Ishikawa (cell line): ENCODE results near the gene PLCL2.

Source experiments
- CEBPB ChIP-seq: IDR thresholded peaks from 2 replicates; pipeline ENCODE4 v1.6.1; 2012
- CREB1 ChIP-seq: IDR thresholded peaks from 2 replicates; pipeline ENCODE4 v1.6.1; 2012; ENCODE audit warnings: low read depth
- EGR1 ChIP-seq: IDR thresholded peaks from 2 replicates; pipeline ENCODE4 v1.6.1; 2012
- EP300 ChIP-seq: IDR thresholded peaks from 2 replicates; pipeline ENCODE4 v1.6.1; 2012; ENCODE audit warnings: borderline replicate concordance
- FOXM1 ChIP-seq: IDR thresholded peaks from 2 replicates; pipeline ENCODE4 v1.6.1; 2012; ENCODE audit warnings: low read depth, borderline replicate concordance
- NFIC ChIP-seq: IDR thresholded peaks from 2 replicates; pipeline ENCODE4 v1.6.1; 2012
- RAD21 ChIP-seq: IDR thresholded peaks from 2 replicates; pipeline ENCODE4 v1.6.1; 2012; ENCODE audit warnings: low read depth
- TAF1 ChIP-seq: IDR thresholded peaks from 2 replicates; pipeline ENCODE4 v1.6.1; 2012; ENCODE audit warnings: low read depth, mild to moderate bottlenecking
- TCF12 ChIP-seq: IDR thresholded peaks from 2 replicates; pipeline ENCODE4 v1.6.1; 2012; ENCODE audit warnings: low read depth
- TEAD4 ChIP-seq: IDR thresholded peaks from 2 replicates; pipeline ENCODE4 v1.6.1; 2012
- YY1 ChIP-seq: IDR thresholded peaks from 2 replicates; pipeline ENCODE4 v1.6.1; 2012; ENCODE audit warnings: low read depth
- ZBTB7A ChIP-seq: IDR thresholded peaks from 2 replicates; pipeline ENCODE4 v1.6.1; 2012; ENCODE audit warnings: low read depth
- TF ChIP-seq, protein P1 (sequence below): IDR thresholded peaks from 2 replicates; pipeline ENCODE4 v1.6.1; 2012
- TF ChIP-seq, protein P2 (sequence below): IDR thresholded peaks from 2 replicates; pipeline ENCODE4 v1.6.1; 2012
- TF ChIP-seq, protein P3 (sequence below): IDR thresholded peaks from 2 replicates; pipeline ENCODE4 v1.6.1; 2012; ENCODE audit warnings: low read depth, mild to moderate bottlenecking

Gene PLCL2

GRCh38 chr3:16875876-16876550 lies 8.7 kb upstream of the PLCL2 start:
- no peak for TF ChIP-seq TAF1
- TF ChIP-seq YY1, result no peak
- no peak for TF ChIP-seq EGR1
- no peak for TF ChIP-seq CEBPB
- TF ChIP-seq, protein P1, sequence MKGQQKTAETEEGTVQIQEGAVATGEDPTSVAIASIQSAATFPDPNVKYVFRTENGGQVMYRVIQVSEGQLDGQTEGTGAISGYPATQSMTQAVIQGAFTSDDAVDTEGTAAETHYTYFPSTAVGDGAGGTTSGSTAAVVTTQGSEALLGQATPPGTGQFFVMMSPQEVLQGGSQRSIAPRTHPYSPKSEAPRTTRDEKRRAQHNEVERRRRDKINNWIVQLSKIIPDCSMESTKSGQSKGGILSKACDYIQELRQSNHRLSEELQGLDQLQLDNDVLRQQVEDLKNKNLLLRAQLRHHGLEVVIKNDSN, result no peak
- no peak for TF ChIP-seq NFIC
- no peak for TF ChIP-seq TEAD4

DNA sequence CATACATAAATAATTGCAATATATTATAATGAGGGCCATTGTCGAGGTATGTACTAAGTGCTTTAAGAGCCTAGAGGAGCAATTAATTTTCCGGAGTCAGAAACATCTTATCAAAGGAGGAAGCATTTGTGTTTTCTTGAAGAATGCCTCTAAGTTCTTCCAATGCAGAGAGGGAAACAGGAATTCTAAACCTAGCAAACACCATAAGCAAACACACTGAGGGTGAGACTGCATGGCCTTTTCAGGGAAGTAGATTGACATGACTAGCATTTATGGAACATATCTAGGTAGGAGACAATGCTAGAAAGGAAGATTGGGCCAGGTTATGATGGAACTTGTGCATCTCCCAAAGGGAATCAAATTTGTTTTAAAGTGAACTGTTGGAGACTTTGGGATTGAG lies 7.2 kb upstream of the PLCL2 start:
- TF ChIP-seq TEAD4, result no peak
- TF ChIP-seq CEBPB, result no peak
- TF ChIP-seq RAD21, result no peak
- no peak for TF ChIP-seq EP300
- TF ChIP-seq NFIC, result no peak
- TF ChIP-seq, protein P2, sequence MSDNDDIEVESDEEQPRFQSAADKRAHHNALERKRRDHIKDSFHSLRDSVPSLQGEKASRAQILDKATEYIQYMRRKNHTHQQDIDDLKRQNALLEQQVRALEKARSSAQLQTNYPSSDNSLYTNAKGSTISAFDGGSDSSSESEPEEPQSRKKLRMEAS, result no peak
- TF ChIP-seq, protein P1, result no peak
- no peak for TF ChIP-seq YY1

- TF ChIP-seq, protein P1, result no peak
- TF ChIP-seq CEBPB (no peak), TEAD4 (no peak), FOXM1 (no peak), ZBTB7A (no peak), YY1 (no peak), TCF12 (no peak), RAD21 (no peak), EGR1 (no peak), EP300 (no peak), CREB1 (no peak), NFIC (no peak), TAF1 (no peak)
- TF ChIP-seq, protein P2, result no peak
- TF ChIP-seq, protein P3, sequence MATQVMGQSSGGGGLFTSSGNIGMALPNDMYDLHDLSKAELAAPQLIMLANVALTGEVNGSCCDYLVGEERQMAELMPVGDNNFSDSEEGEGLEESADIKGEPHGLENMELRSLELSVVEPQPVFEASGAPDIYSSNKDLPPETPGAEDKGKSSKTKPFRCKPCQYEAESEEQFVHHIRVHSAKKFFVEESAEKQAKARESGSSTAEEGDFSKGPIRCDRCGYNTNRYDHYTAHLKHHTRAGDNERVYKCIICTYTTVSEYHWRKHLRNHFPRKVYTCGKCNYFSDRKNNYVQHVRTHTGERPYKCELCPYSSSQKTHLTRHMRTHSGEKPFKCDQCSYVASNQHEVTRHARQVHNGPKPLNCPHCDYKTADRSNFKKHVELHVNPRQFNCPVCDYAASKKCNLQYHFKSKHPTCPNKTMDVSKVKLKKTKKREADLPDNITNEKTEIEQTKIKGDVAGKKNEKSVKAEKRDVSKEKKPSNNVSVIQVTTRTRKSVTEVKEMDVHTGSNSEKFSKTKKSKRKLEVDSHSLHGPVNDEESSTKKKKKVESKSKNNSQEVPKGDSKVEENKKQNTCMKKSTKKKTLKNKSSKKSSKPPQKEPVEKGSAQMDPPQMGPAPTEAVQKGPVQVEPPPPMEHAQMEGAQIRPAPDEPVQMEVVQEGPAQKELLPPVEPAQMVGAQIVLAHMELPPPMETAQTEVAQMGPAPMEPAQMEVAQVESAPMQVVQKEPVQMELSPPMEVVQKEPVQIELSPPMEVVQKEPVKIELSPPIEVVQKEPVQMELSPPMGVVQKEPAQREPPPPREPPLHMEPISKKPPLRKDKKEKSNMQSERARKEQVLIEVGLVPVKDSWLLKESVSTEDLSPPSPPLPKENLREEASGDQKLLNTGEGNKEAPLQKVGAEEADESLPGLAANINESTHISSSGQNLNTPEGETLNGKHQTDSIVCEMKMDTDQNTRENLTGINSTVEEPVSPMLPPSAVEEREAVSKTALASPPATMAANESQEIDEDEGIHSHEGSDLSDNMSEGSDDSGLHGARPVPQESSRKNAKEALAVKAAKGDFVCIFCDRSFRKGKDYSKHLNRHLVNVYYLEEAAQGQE, result no peak
Observed at GRCh38 chr3:16877911-16878310, 6.8 kb upstream of the PLCL2 start.

DNA sequence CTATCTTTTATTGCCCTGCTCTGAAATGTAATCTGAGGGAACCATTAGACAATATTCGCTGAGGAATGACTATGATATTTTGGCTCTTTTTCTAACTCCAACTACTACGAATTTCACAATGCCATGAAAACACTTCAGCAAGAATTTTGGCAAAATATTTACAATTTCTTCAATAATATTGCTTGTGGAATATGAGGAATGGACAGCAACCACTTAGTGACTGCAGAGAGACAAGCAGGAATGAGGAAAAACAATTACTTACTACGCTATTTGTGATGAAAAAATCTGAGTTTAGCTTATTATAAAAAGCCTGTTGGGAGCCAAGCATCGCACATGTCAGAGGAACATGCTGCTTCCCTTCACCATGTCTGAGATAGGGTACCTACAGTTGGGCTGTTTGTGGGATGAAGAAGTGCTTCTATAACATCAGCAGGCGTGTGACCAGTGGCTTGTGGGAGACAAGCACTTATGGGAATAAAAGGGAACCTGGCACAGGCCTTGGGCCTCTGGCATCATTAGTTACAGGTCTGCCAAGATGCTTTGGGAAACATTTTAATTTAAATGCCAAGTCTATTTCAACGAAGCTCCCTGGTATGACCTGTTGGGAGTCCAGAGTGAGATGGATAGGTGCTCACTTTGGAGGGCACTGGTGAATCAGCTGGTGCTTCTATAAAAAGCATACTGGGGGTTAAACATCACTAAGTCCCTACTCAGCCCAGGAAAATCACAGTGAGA lies 2.7 kb upstream of the PLCL2 start:
- TF ChIP-seq FOXM1, result no peak
- no peak for TF ChIP-seq TCF12
- no peak for TF ChIP-seq CEBPB
- TF ChIP-seq RAD21, result no peak
- TF ChIP-seq, protein P3, result no peak
- TF ChIP-seq, protein P2, result no peak
- TF ChIP-seq NFIC, result no peak
- TF ChIP-seq TAF1, result no peak
- no peak for TF ChIP-seq TEAD4
- no peak for TF ChIP-seq ZBTB7A

DNA sequence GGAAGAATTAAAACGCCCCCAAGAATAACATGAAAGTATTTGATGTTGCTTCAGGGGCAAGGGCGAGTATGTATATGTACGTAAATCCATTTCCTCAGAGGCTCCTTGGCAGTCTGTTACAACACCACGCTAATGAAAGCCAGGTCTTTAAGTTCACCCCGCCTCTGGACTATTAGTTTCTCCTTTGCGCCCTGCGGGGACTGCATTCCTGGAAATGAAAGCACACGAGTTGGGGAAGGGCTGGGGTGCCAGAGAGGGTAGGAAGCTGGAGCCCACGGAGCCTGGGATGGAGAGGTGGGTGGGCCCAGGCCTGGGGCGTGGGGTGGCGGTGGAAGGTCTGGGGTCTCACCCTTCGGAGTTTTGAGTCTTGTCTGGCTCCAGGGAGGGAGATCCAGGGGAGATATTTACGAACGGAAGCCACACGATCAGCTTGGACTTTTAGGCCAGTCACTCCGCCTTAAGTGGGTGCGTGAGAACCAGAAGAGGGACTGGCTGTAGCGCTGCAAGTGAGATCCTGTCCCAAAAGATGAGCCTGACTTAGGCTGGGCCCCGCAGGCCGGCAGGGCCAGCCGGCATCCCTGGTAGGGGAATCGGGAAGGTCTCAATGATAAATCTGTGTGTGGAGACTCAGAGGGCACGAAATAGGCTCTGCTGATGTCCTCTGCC lies 1.6 kb upstream of the PLCL2 start:
- TF ChIP-seq CEBPB (no peak), RAD21 (no peak), TAF1 (no peak), FOXM1 (no peak), ZBTB7A (no peak), CREB1 (no peak), TEAD4 (no peak), YY1 (no peak), EGR1 (no peak), TCF12 (no peak), NFIC (no peak), EP300 (no peak)
- TF ChIP-seq, protein P3, result no peak
- TF ChIP-seq, protein P2, result no peak
- TF ChIP-seq, protein P1, result no peak
